Stomach (tissue), 19 donors: ENCODE data around the gene KLHDC8A. TPM values are rescaled to one million over a fixed set of nuclear protein-coding genes. Genes with fewer than 3 reads are reported as not detected.
A peak's percentile ranks its signal among the peaks of the same experiment; 100 is the strongest.
"Not testable (repeated sequence)": the region's sequence is repeated elsewhere in the genome, so short reads cannot be mapped to it uniquely, and the experiment has no call there.

Experiments used
- DNase-seq, 2 donors: peaks; one replicate each; pipeline versions ENCODE4 v3.0.0 to v3.0.0-alpha.2; 2013 to 2019
- H3K27ac ChIP-seq, 5 donors: fragments of 200-600 bp in 4 of 5; sonication (generic) in 4 of 5; one replicate each; pipeline ENCODE4 v1.5.1; 2013 to 2019; ENCODE audit warnings: mild to moderate bottlenecking in 1 of 5, moderate library complexity in 1 of 5
- H3K27me3 ChIP-seq, 3 donors: fragments of 200-600 bp; sonication (generic); one replicate each; pipeline ENCODE4 v1.5.1; 2017 to 2019; ENCODE audit warnings: mixed run types in 1 of 3
- H3K36me3 ChIP-seq, 4 donors: fragments of 200-600 bp; sonication (generic); 1 replicate in 3 of 4; 2 replicates in 1 of 4; pipeline ENCODE4 v1.5.1; 2016 to 2019
- H3K4me1 ChIP-seq, 4 donors: fragments of 200-600 bp; sonication (generic); one replicate each; pipeline ENCODE4 v1.5.1; 2016 to 2019
- H3K4me3 ChIP-seq, 4 donors: fragments of 200-600 bp; sonication (generic) in 3 of 4; one replicate each; pipeline ENCODE4 v1.5.1; 2016 to 2019; ENCODE audit warnings: mild to moderate bottlenecking in 1 of 4
- H3K9me3 ChIP-seq, 4 donors: fragments of 200-600 bp; sonication (generic); one replicate each; pipeline ENCODE4 v1.5.1; 2016 to 2019
- EP300 ChIP-seq: sonication (generic); formaldehyde crosslinking; IDR thresholded peaks from one replicate; pipeline ENCODE4 v1.6.1; 2017; ENCODE audit warnings: antibody characterized with exemption
- POLR2A ChIP-seq, 4 donors: fragments of 450-650 bp; IDR thresholded peaks; one replicate each; pipeline ENCODE4 v1.6.1; 2016; ENCODE audit warnings: antibody characterized with exemption in 4 of 4, control low read depth in 2 of 4, mild to moderate bottlenecking in 1 of 4, moderate library complexity in 1 of 4
- POLR2AphosphoS5 ChIP-seq, 3 donors: sonication (generic); formaldehyde crosslinking; IDR thresholded peaks; one replicate each; pipeline ENCODE4 v1.6.1; 2016; ENCODE audit warnings: antibody characterized with exemption in 3 of 3
- WGBS, 5 donors: extraction: QIAGEN DNeasy Blood & Tissue Kit in 3 of 5; methylation state at CpG; one replicate each; pipeline versions ENCODE4 v1.1.5 to v1.1.7; 2013 to 2018; 5-methylcytosine and 5-hydroxymethylcytosine counted together
- intact Hi-C: fragments of 100-400 bp; cut with DNase I; formaldehyde crosslinking; loops from one replicate; pipeline ENCODE4 v1.15.1; 2023; ENCODE audit warnings: low total_unique reads
- long read RNA-seq, 10 donors: transcript quantifications; one replicate each; lab custom pipeline, GENCODE V29; 2026
- polyA plus RNA-seq, 3 donors: library from polyadenylated mRNA; stranded (reverse); fragments of 200-250 nt; gene quantifications; one replicate each; pipeline ENCODE4 v1.2.3, GENCODE V29; 2013
- total RNA-seq, 5 donors: library from RNA; depleted of rRNA; stranded (reverse); fragments of >200 nt; gene quantifications; one replicate each; pipeline versions ENCODE4 v1.1.0 to v1.2.3, GENCODE V29; 2014 to 2016
- TF ChIP-seq, protein P1 (sequence below), 7 experiments: fragments of 450-650 bp in 4 of 7; fragments of 200-600 bp in 3 of 7; sonication (generic) in 3 of 7; IDR thresholded peaks; one replicate each; pipeline ENCODE4 v1.5.1; 2016 to 2019; ENCODE audit warnings: antibody characterized with exemption in 7 of 7, control low read depth in 2 of 7, mild to moderate bottlenecking in 1 of 7
- donor health status: healthy with polysubstance abuse.
- donor health status: Bipolar disorder and iron deficiency.
- donor health status: healthy.

The KLHDC8A gene, protein sequence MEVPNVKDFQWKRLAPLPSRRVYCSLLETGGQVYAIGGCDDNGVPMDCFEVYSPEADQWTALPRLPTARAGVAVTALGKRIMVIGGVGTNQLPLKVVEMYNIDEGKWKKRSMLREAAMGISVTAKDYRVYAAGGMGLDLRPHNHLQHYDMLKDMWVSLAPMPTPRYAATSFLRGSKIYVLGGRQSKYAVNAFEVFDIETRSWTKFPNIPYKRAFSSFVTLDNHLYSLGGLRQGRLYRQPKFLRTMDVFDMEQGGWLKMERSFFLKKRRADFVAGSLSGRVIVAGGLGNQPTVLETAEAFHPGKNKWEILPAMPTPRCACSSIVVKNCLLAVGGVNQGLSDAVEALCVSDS
- total RNA-seq (1 to 10 TPM in 2 of 5 donors, under 1 TPM in 1, not detected in 2; 0.72 to 3.1 (median 2.4) TPM), polyA plus RNA-seq (1 to 10 TPM; 2.3 to 6.9 (median 5.1) TPM)
- long read RNA-seq, donor 1, partial matches to known transcripts, result 0 of 1 reads
- long read RNA-seq, donor 1, other reads (novel, unspliced or antisense), result 0 of 1 reads
- long read RNA-seq, donor 2, partial matches to known transcripts, result 5 of 5 reads
- long read RNA-seq, donor 2, other reads (novel, unspliced or antisense), result 0 of 5 reads
- long read RNA-seq, donor 3, partial matches to known transcripts, result 0 of 1 reads
- long read RNA-seq, donor 3, other reads (novel, unspliced or antisense), result 0 of 1 reads
- long read RNA-seq, donor 4, result 0 reads
- long read RNA-seq, donor 5, result 0 reads
- long read RNA-seq, donor 6, result 0 reads
- long read RNA-seq, donor 7, partial matches to known transcripts, result 0 of 3 reads
- long read RNA-seq, donor 7, other reads (novel, unspliced or antisense), result 0 of 3 reads
- long read RNA-seq, donor 8, result 0 reads
- long read RNA-seq, donor 9, result 0 reads
- long read RNA-seq, donor 10, result 0 reads

- Histone ChIP-seq H3K27me3 (peaks cover 0 to 3% (median 0%) of the 10 kb centered on the region in 3 donors), H3K36me3 (no peaks in the 10 kb centered on the region), H3K4me1 (peaks cover 0 to 29% (median 19%) of the 10 kb centered on the region in 4 donors), H3K9me3 (no peaks in the 10 kb centered on the region), H3K4me3 (no peak within 1 kb of the TSS), H3K27ac (no peak within 1 kb of the TSS)
- intact Hi-C loops, result no loop called here
- peak in 1 of 2 donors; percentile 88 for DNase-seq
- TF ChIP-seq POLR2AphosphoS5 (IDR thresholded peaks at IDR 0.05), result no peak
- TF ChIP-seq POLR2A (IDR thresholded peaks at IDR 0.05), result no peak
- TF ChIP-seq, protein P1, sequence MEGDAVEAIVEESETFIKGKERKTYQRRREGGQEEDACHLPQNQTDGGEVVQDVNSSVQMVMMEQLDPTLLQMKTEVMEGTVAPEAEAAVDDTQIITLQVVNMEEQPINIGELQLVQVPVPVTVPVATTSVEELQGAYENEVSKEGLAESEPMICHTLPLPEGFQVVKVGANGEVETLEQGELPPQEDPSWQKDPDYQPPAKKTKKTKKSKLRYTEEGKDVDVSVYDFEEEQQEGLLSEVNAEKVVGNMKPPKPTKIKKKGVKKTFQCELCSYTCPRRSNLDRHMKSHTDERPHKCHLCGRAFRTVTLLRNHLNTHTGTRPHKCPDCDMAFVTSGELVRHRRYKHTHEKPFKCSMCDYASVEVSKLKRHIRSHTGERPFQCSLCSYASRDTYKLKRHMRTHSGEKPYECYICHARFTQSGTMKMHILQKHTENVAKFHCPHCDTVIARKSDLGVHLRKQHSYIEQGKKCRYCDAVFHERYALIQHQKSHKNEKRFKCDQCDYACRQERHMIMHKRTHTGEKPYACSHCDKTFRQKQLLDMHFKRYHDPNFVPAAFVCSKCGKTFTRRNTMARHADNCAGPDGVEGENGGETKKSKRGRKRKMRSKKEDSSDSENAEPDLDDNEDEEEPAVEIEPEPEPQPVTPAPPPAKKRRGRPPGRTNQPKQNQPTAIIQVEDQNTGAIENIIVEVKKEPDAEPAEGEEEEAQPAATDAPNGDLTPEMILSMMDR (IDR thresholded peaks at IDR 0.05), result no peak
- no peak for TF ChIP-seq EP300
- WGBS, 5 donors, result 61 to 74% (median 70%) methylated on average over 19 to 20 of the region's 20 CpGs
Observed at GRCh38 chr1:205356440-205357139, at the start of gene KLHDC8A. TSS of gene KLHDC8A (minus strand) at chr1:205356922. CDS start at chr1:205343604, 13,318 bp downstream.

DNA sequence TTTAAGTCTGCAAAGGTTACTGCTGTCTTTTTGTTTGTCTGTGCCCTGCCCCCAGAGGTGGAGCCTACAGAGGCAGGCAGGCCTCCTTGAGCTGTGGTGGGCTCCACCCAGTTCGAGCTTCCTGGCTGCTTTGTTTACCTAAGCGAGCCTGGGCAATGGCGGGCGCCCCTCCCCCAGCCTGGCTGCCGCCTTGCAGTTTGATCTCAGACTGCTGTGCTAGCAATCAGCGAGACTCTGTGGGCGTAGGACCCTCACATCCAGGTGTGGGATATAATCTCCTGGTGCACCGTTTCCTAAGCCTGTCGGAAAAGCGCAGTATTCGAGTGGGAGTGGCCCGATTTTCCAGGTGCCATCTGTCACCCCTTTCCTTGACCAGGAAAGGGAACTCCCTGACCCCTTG is 49.5 kb upstream of the KLHDC8A start:
- WGBS, 5 donors, result 73 to 94% (median 88%) methylated on average over 5 to 8 of the region's 12 CpGs; no CpG with 5 or more reads in 1 of the 5 donors
- H3K9me3 ChIP-seq, H3K36me3 ChIP-seq, H3K27ac ChIP-seq, H3K4me1 ChIP-seq, intact Hi-C loops, DNase-seq, H3K4me3 ChIP-seq: not testable (repeated sequence)
- H3K27me3 ChIP-seq, result peaks cover 0 to 18% (median 0%) of the 10 kb centered on the region in 3 donors

DNA sequence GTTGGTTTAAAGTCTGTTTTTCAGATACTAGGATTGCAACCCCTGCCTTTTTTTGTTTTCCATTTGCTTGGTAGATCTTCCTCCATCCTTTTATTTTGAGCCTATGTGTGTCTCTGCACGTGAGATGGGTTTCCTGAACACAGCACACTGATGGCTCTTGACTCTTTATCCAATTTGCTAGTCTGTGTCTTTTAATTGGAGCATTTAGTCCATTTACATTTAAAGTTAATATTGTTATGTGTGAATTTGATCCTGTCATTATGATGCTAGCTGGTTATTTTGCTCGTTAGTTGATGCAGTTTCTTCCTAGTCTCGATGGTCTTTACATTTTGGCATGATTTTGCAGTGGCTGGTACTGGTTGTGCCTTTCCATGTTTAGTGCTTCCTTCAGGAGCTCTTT is 47.8 kb upstream of the KLHDC8A start:
- H3K4me3 ChIP-seq, H3K27ac ChIP-seq, H3K4me1 ChIP-seq, H3K36me3 ChIP-seq, intact Hi-C loops, DNase-seq, H3K9me3 ChIP-seq: not testable (repeated sequence)
- 68 to 86% (median 80%) methylated on average over 1 to 3 of the region's 3 CpGs for WGBS, 5 donors
- peaks cover 0 to 12% (median 0%) of the 10 kb centered on the region in 3 donors for H3K27me3 ChIP-seq

DNA sequence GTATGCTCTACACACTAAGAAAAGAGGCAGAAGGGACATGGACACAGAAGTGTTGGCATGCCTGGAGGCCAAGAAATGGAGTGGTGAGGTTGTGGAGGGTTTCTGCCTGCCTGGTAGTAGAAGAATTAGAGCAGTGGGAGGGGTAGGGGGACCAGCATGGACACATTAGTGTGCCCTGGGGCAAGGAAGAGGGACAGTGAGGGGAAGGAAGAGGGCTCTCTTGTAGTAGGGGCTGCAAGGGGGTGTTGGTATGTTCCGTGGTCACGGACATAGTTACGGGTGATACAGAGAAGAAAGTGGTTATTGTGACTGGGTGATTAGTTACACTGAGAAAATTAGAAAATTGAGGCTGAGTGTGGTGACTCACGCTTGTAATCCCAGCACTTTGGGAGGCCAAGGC is 41.9 kb upstream of the KLHDC8A start:
- H3K27me3 ChIP-seq, result peaks cover 0 to 4% (median 0%) of the 10 kb centered on the region in 3 donors
- no peak overlapping the region for H3K4me3 ChIP-seq
- H3K9me3 ChIP-seq, result no peaks in the 10 kb centered on the region
- DNase-seq, result no peak
- intact Hi-C loops, result no loop called here
- TF ChIP-seq, protein P1 (IDR thresholded peaks at IDR 0.05), result no peak
- TF ChIP-seq EP300, result no peak
- no peak for TF ChIP-seq POLR2AphosphoS5 (IDR thresholded peaks at IDR 0.05)
- no peak for TF ChIP-seq POLR2A (IDR thresholded peaks at IDR 0.05)
- no peaks in the 10 kb centered on the region for H3K4me1 ChIP-seq
- WGBS, 5 donors, result 86 to 93% (median 89%) methylated on average over 4 of the region's 4 CpGs
- no peaks in the 10 kb centered on the region for H3K36me3 ChIP-seq
- H3K27ac ChIP-seq, result no peak overlapping the region
